Cardiac muscle cell (in vitro differentiated cells and primary cell): ENCODE measurements around the gene GPRIN2. TPM values are rescaled to one million over a fixed set of nuclear protein-coding genes. Genes with fewer than 3 reads are reported as not detected.

ENCODE experiments used
- DNase-seq, 2 donors: peaks; one replicate each; pipeline versions ENCODE4 v3.0.0 to v3.0.0-alpha.2; 2010 to 2017; ENCODE audit warnings: low read depth in 1 of 2, low spot score in 1 of 2
- H3K27ac ChIP-seq: fragments of 200-600 bp; sonication (generic); 2 replicates; pipeline ENCODE4 v1.5.1; 2016
- H3K27me3 ChIP-seq: fragments of 200-600 bp; sonication (generic); 2 replicates; pipeline ENCODE4 v1.6.0; 2016; ENCODE audit warnings: control low read depth
- H3K36me3 ChIP-seq: fragments of 200-600 bp; sonication (generic); 2 replicates; pipeline ENCODE4 v1.5.1; 2016; ENCODE audit warnings: control low read depth
- H3K4me1 ChIP-seq: fragments of 200-600 bp; sonication (generic); 2 replicates; pipeline ENCODE4 v1.8.1; 2017; ENCODE audit warnings: low read depth, mild to moderate bottlenecking, mixed run types
- H3K4me3 ChIP-seq: fragments of 200-600 bp; sonication (generic); 2 replicates; pipeline ENCODE4 v1.5.1; 2016; ENCODE audit warnings: mild to moderate bottlenecking
- H3K9me3 ChIP-seq: fragments of 200-600 bp; sonication (generic); 2 replicates; pipeline ENCODE4 v1.5.1; 2017; ENCODE audit warnings: low read depth, mild to moderate bottlenecking, control low read depth
- polyA plus RNA-seq: library from polyadenylated mRNA; unstranded; fragments of >200 nt; fragmentation: Nextera tagmentation; extraction: Ambion mirVana; gene quantifications from 2 replicates; pipeline ENCODE4 v1.2.1, GENCODE V29; 2016
- total RNA-seq: library from RNA; depleted of rRNA; stranded (reverse); fragments of >200 nt; gene quantifications from 2 replicates; pipeline ENCODE4 v1.2.3, GENCODE V29; 2016
- TF ChIP-seq, protein P1 (sequence below): IDR thresholded peaks from 2 replicates; pipeline ENCODE4 v1.5.1; 2012; ENCODE audit warnings: low read depth, mild to moderate bottlenecking, low read length

Gene GPRIN2
- total and polyA plus RNA-seq, 2 experiments from 2014 or later: 3.3 to 9.1 TPM

DNA sequence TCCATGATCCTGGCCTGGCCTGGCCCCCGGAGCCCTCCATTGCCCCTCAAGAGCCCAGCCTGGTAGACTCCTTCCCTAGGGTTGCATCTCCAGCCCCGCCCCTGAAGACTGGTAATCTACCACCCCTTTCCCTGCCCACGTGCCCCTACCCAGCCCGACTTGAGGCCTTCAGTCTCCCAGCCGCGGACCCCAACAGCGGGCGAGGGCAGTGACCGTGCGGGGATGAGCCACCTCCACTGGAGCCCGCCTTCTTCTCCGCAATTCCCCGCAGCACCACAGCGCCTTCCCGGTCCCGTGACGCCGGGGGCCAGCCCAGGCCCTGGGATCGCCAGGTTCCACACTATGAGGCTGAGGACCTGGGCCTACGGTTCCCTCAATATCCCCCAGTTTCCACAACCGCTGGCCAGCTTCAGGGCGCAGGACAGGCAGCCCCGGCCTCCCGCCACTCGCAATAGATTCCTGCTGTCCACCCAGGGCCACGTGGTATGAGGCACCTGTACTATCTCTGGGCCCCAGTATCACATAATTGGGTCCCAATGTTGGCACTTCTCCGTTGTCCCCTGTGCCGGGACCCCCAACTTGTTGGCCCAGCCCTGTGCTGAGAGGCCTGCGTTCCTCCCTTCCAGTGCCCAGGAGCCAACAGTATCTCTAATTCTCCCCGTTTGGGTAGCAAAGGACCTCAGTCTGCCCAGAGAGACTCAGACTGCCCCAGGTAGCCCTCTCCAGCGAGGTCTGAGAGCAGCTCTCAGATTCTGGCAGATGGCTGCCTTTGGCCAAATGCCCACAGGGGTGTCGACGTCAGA is 1.1 kb upstream of the GPRIN2 start:
- Histone ChIP-seq H3K36me3 (no peaks in the 10 kb centered on the region), H3K9me3 (no peaks in the 10 kb centered on the region), H3K4me3 (no peak overlapping the region), H3K27ac (no peak overlapping the region), H3K27me3 (peaks cover 67% of the 10 kb centered on the region), H3K4me1 (no peaks in the 10 kb centered on the region)
- TF ChIP-seq, protein P1, sequence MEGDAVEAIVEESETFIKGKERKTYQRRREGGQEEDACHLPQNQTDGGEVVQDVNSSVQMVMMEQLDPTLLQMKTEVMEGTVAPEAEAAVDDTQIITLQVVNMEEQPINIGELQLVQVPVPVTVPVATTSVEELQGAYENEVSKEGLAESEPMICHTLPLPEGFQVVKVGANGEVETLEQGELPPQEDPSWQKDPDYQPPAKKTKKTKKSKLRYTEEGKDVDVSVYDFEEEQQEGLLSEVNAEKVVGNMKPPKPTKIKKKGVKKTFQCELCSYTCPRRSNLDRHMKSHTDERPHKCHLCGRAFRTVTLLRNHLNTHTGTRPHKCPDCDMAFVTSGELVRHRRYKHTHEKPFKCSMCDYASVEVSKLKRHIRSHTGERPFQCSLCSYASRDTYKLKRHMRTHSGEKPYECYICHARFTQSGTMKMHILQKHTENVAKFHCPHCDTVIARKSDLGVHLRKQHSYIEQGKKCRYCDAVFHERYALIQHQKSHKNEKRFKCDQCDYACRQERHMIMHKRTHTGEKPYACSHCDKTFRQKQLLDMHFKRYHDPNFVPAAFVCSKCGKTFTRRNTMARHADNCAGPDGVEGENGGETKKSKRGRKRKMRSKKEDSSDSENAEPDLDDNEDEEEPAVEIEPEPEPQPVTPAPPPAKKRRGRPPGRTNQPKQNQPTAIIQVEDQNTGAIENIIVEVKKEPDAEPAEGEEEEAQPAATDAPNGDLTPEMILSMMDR: no peak
- DNase-seq: no peak

DNA sequence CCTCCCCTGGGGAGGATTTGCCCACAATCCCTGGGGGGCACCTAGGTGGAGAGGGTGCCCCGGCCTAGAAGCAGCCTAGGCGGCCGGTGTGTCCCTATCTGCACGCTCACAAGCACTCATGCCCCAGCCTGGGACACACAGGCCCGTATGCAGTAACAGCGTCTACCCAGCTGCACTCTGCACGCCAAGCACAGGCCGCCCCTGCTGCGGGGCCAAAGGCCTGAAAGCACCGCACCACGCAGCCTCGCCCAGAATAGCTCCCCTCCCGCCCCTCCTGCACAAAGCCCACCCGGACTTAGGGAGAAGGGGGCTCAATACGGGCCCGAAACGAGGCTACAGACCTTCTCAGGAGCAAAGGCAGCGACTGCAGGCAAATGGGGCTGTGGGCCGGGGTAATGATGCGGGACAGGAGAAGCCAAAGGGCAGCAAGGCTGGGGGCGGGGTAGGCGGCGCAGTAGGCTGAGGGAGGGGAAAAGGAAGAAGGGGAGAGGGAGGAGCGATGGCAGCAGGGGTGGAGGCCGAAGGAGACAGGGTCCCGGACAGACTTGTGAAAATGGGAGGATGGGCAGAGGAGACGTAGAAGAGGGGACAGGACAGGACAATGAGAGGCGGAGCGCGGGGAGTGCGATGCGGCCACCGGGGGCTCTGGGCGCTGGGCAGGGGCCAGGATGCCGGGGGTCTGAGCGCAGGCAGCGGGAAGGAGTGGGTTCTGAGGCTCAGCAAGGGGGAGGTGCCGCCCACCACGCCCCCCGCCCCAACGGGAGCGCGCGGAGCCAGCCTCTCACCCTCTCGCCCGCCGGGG is 544 bp downstream of the GPRIN2 start:
- H3K4me3 ChIP-seq: peak overlapping the region; percentile 52
- H3K9me3 ChIP-seq: no peaks in the 10 kb centered on the region
- DNase-seq: peak in 1 of 2 donors; percentile 37
- H3K4me1 ChIP-seq: no peaks in the 10 kb centered on the region
- peaks cover 63% of the 10 kb centered on the region for H3K27me3 ChIP-seq
- TF ChIP-seq, protein P1: no peak
- H3K27ac ChIP-seq: no peak overlapping the region
- no peaks in the 10 kb centered on the region for H3K36me3 ChIP-seq

DNA sequence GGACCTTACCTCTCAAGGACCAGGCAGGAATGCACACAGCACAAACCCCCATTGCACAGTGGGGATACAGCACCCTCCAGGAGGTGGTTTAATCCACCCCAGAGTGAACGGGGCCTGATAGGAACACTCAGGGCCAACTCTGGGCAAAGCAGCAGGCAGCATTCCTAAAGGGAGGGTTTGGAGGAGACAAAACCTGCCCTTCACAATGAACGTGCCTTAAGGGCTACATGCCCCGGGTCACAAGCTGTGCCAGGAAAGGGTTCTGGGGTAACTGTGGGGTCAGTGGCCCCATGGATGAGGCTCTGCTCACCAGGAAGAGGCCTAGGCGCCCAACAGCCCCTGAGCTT is 1.1 kb downstream of the GPRIN2 start:
- TF ChIP-seq, protein P1: no peak
- no peak for DNase-seq
- Histone ChIP-seq H3K4me3 (no peak overlapping the region), H3K36me3 (no peaks in the 10 kb centered on the region), H3K9me3 (no peaks in the 10 kb centered on the region), H3K27ac (no peak overlapping the region), H3K27me3 (peaks cover 57% of the 10 kb centered on the region), H3K4me1 (no peaks in the 10 kb centered on the region)

DNA sequence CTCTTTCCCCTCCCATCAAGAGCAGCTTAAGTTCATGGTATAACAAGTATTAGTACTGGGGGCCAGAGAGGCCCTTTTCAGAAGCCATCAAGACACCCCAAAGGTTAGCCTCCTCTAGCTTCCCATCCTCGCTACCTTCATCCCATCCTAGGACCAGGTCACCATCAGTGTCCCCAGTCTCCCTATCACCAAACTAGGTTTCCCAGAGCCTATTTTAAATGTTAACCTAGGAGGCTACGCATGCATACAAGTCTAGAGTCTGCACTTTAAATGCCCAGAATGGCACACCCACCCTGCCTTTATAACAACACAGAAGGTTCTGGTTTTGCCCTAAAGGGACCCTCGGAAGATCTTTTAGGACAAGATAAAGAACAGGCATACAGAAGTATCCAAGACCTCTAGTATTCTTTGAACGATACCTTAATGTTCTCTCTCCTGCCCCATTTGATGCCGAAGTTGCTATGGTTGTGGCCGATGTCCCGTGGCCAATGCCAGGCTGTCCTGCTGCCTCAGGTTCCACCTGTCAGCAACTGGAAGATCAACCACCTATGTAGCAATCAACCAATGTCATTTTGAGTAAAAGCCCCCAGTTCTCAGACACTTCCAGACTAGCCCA is 2.2 kb downstream of the GPRIN2 start:
- H3K27me3 ChIP-seq: peaks cover 46% of the 10 kb centered on the region
- TF ChIP-seq, protein P1: no peak
- no peak overlapping the region for H3K4me3 ChIP-seq
- H3K36me3 ChIP-seq: no peaks in the 10 kb centered on the region
- H3K9me3 ChIP-seq: no peaks in the 10 kb centered on the region
- H3K27ac ChIP-seq: no peak overlapping the region
- H3K4me1 ChIP-seq: no peaks in the 10 kb centered on the region
- DNase-seq: no peak

DNA sequence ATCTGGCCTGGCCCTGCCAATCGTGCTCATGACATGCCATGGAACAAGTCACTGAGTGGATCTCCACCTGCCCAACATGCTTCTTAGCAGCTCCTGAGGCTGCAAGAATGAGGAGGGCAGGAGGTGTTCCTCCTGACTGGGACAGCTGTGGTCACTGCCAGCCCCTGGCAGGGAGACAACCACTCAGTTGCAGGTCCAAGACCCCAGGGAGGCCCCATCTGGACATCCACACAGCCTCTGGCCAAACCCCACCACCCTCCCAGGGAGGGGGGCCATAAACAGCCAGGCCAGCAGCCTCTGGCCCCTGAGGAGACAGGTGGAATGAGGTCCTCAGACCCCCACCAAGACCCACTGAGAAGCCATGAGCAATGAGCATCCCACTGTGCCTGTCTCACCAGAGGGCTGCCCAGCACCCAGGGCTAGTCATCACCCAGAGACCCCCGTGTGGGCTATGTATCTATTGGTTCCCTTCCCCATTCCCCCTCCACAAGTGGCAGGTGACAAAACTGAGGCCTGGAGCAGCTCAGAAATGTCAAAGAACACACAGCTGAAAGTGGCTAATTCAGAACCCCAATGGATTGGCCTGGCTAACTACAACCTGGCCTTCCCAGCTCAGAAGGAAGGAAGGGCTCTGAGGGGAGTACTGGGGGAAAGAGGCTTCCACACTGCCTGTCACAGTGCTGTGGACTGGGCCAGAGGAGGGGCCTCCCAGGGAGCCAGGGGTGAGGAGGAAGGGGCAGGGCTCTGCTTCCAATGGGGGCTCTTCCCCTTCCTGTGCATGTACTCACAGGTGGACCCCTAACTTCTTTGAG is 3.0 kb downstream of the GPRIN2 start:
- Histone ChIP-seq H3K27me3 (peaks cover 38% of the 10 kb centered on the region), H3K4me3 (no peak overlapping the region), H3K4me1 (no peaks in the 10 kb centered on the region), H3K9me3 (no peaks in the 10 kb centered on the region), H3K27ac (no peak overlapping the region), H3K36me3 (no peaks in the 10 kb centered on the region)
- TF ChIP-seq, protein P1: no peak
- DNase-seq: no peak
